OCI-LY7 (cell line): ENCODE results near the gene ITGB2. TPM values are rescaled to one million over a fixed set of nuclear protein-coding genes. Genes with fewer than 3 reads are reported as not detected.

Experiments
- BruUV-seq: library from RNA; stranded (reverse); fragments of 400-500 nt; replicated peaks from 2 replicates; lab custom pipeline; 2021; lab: Mats Ljungman, UMichigan
- CTCF ChIA-PET: fragments of 300-600 bp; sonication (Branson Sonifier 250); formaldehyde crosslinking; loops from one replicate; lab custom pipeline; 2022; ENCODE audit warnings: antibody characterized with exemption; ENCODE audit not compliant: unreplicated experiment; lab: Charles Lee
- POLR2A ChIA-PET: fragments of 300-600 bp; sonication (Branson Sonifier 250); formaldehyde crosslinking; loops from one replicate; lab custom pipeline; 2022; ENCODE audit warnings: antibody characterized with exemption; lab: Charles Lee
- DNase-seq: peaks from one replicate; pipeline ENCODE4 v3.0.0-alpha.2; 2015; ENCODE audit warnings: low spot score
- H2AFZ ChIP-seq: fragments of 200-600 bp; sonication (generic), shearing (Covaris generic); 2 replicates; pipeline ENCODE4 v1.6.1; 2014; ENCODE audit warnings: mild to moderate bottlenecking, antibody characterized with exemption, low read length, moderate library complexity
- H3K27ac ChIP-seq: fragments of 200-600 bp; sonication (generic); 2 replicates; pipeline ENCODE4 v1.5.1; 2014; ENCODE audit warnings: mixed run types, low read depth, mild to moderate bottlenecking, moderate library complexity, low read length, inconsistent platforms; ENCODE audit not compliant: poor library complexity, severe bottlenecking
- H3K36me3 ChIP-seq: fragments of 200-600 bp; sonication (generic); 2 replicates; pipeline ENCODE4 v1.6.1; 2014; ENCODE audit warnings: mild to moderate bottlenecking, antibody characterized with exemption, low read length, moderate library complexity, mixed read lengths; ENCODE audit not compliant: insufficient read depth
- H3K4me1 ChIP-seq: fragments of 200-600 bp; sonication (generic); 2 replicates; pipeline ENCODE4 v1.5.1; 2014; ENCODE audit warnings: mild to moderate bottlenecking, low read length; ENCODE audit not compliant: insufficient read depth, poor library complexity, severe bottlenecking
- H3K4me2 ChIP-seq: fragments of 200-600 bp; sonication (generic); 2 replicates; pipeline ENCODE4 v1.6.1; 2014; ENCODE audit warnings: mild to moderate bottlenecking, low read length
- H3K4me3 ChIP-seq: fragments of 200-600 bp; sonication (generic); 2 replicates; pipeline ENCODE4 v1.5.1; 2014; ENCODE audit warnings: mild to moderate bottlenecking, low read depth, low read length; ENCODE audit not compliant: poor library complexity, severe bottlenecking
- H3K79me2 ChIP-seq: fragments of 200-600 bp; sonication (generic); 2 replicates; pipeline ENCODE4 v1.6.1; 2016; ENCODE audit warnings: low read depth, mild to moderate bottlenecking, low read length, moderate library complexity, mixed read lengths; ENCODE audit not compliant: insufficient read depth
- H3K9me2 ChIP-seq: fragments of 200-600 bp; sonication (generic); 2 replicates; pipeline ENCODE4 v1.6.1; 2016; ENCODE audit warnings: mild to moderate bottlenecking, low read length, mixed read lengths; ENCODE audit not compliant: insufficient read depth
- H3K9me3 ChIP-seq: fragments of 200-600 bp; sonication (generic); 2 replicates; pipeline ENCODE4 v1.6.1; 2014; ENCODE audit warnings: mild to moderate bottlenecking, mixed run types, low read length, mixed read lengths
- H4K20me1 ChIP-seq: fragments of 200-600 bp; sonication (generic); 2 replicates; pipeline ENCODE4 v1.6.1; 2014; ENCODE audit warnings: mild to moderate bottlenecking, antibody characterized with exemption, low read length, moderate library complexity, mixed read lengths; ENCODE audit not compliant: insufficient read depth
- CTCF ChIP-seq: fragments of 200-600 bp; sonication (generic); conservative IDR thresholded peaks from 2 replicates; pipeline ENCODE4 v1.5.1; 2014; ENCODE audit warnings: mild to moderate bottlenecking, antibody characterized with exemption, low read length, moderate library complexity, mixed read lengths
- EZH2phosphoT487 ChIP-seq: fragments of 200-600 bp; sonication (generic); IDR thresholded peaks from 2 replicates; pipeline ENCODE4 v1.6.1; 2018; ENCODE audit warnings: low read depth, borderline replicate concordance, mild to moderate bottlenecking, mixed run types, antibody characterized with exemption, low read length, moderate library complexity, mixed read lengths
- intact Hi-C: fragments of 100-400 bp; cut with micrococcal nuclease; formaldehyde crosslinking; loops from one replicate; pipeline ENCODE4 v1.10.0; 2022; ENCODE audit not compliant: unreplicated experiment
- total RNA-seq, 2 experiments: library from RNA; depleted of rRNA in 1 of 2; stranded (reverse); fragments of >200 nt in 1 of 2; shearing (Covaris generic) in 1 of 2; gene quantifications; 2 replicates each; pipeline ENCODE4 v1.2.3, GENCODE V29; 2014 to 2022

Gene ITGB2
- total RNA-seq, 2 experiments from 2014 or later, result 11.6 to 78.9 TPM

- H3K4me1 ChIP-seq, result peaks cover 30% of the 10 kb centered on the region
- intact Hi-C loops, result loop anchor here (2.0 kb wide), 1 partner anchor 65 kb away; no protein-coding TSS in a partner anchor
- peak overlapping the region; percentile 86; the same call in 1 of the 2 replicates for H2AFZ ChIP-seq
- ChIA-PET POLR2A (no interaction called here), CTCF (interaction anchor here (0.6 to 1.0 kb wide), 3 partner anchors 40 to 236 kb away, joined by 3 read pairs; no protein-coding TSS in a partner anchor)
- no peaks in the 10 kb centered on the region for H3K9me2 ChIP-seq
- no peaks in the 10 kb centered on the region for H3K36me3 ChIP-seq
- H3K4me3 ChIP-seq, result peak overlapping the region; percentile 81
- H3K9me3 ChIP-seq, result no peaks in the 10 kb centered on the region
- peaks cover 14% of the 10 kb centered on the region; the same call in 1 of the 2 replicates for H3K79me2 ChIP-seq
- peaks cover 12% of the 10 kb centered on the region; the same call in 1 of the 2 replicates for H4K20me1 ChIP-seq
- peak overlapping the region; percentile 20 for H3K27ac ChIP-seq
- TSS peak; percentile 91 for BruUV-seq
- peak overlapping the region; percentile 88 for H3K4me2 ChIP-seq
- no peak for TF ChIP-seq CTCF
- no peak for TF ChIP-seq EZH2phosphoT487
- no peak for DNase-seq
Observed at GRCh38 chr21:44874240-44874496, 46.5 kb downstream of the ITGB2 start.

GRCh38 chr21:44873356-44874239 is 47.1 kb downstream of the ITGB2 start, which contains the start of gene PTTG1IP:
Gene PTTG1IP (minus strand): TSS chr21:44873690. CDS start chr21:44873616, 74 bp downstream.
- Histone ChIP-seq H3K9me2 (no peaks in the 10 kb centered on the region), H2AFZ (peak within 1 kb of the TSS; percentile 86; the same call in 1 of the 2 replicates), H3K36me3 (no peaks in the 10 kb centered on the region), H3K4me2 (peak within 1 kb of the TSS; percentile 89), H3K9me3 (no peaks in the 10 kb centered on the region), H3K4me3 (peak within 1 kb of the TSS; percentile 81), H3K27ac (peak within 1 kb of the TSS; percentile 20), H3K4me1 (peaks cover 30% of the 10 kb centered on the region), H3K79me2 (peaks cover 18% of the 10 kb centered on the region; the same call in 1 of the 2 replicates), H4K20me1 (peaks cover 12% of the 10 kb centered on the region; the same call in 1 of the 2 replicates)
- intact Hi-C loops, result loop anchor here (2.0 kb wide), 2 partner anchors 65 to 73 kb away; partner anchors contain the start of gene UBE2G2
- CTCF ChIA-PET, result interaction anchor here (0.6 to 1.0 kb wide), 3 partner anchors 40 to 237 kb away, joined by 3 read pairs; no protein-coding TSS in a partner anchor
- no TSS peak for BruUV-seq
- POLR2A ChIA-PET, result interaction anchor here (0.6 to 1.0 kb wide), 7 partner anchors 23 to 80 kb away, joined by 3 to 5 read pairs (median 3); partner anchors contain the start of gene SLX9
- DNase-seq, result peak; percentile 98
- TF ChIP-seq EZH2phosphoT487 (no peak), CTCF (no peak)
